Osteocyte (in vitro differentiated cells): Measurements from ENCODE around the gene FBN1. TPM values are rescaled to one million over a fixed set of nuclear protein-coding genes. Genes with fewer than 3 reads are reported as not detected.

Experiments used
- DNase-seq: peaks from one replicate; pipeline ENCODE4 v3.0.0; 2021; ENCODE audit warnings: mixed read lengths; ENCODE audit not compliant: unreplicated experiment; ENCODE audit errors: extremely low spot score
- H3K27ac Mint-ChIP-seq: one replicate; pipeline ENCODE4 v1.8.0; 2021; ENCODE audit warnings: mild to moderate bottlenecking, mixed read lengths; ENCODE audit not compliant: unreplicated experiment
- H3K27me3 Mint-ChIP-seq: one replicate; pipeline ENCODE4 v1.8.0; 2021; ENCODE audit warnings: mixed read lengths; ENCODE audit not compliant: unreplicated experiment
- H3K36me3 Mint-ChIP-seq: one replicate; pipeline ENCODE4 v1.8.0; 2021; ENCODE audit warnings: mixed read lengths; ENCODE audit not compliant: unreplicated experiment
- H3K4me1 Mint-ChIP-seq: one replicate; pipeline ENCODE4 v1.8.0; 2021; ENCODE audit warnings: mixed read lengths; ENCODE audit not compliant: unreplicated experiment
- H3K4me3 Mint-ChIP-seq: one replicate; pipeline ENCODE4 v1.8.0; 2021; ENCODE audit warnings: mild to moderate bottlenecking, moderate library complexity, mixed read lengths; ENCODE audit not compliant: unreplicated experiment
- H3K9me3 Mint-ChIP-seq: one replicate; pipeline ENCODE4 v1.8.0; 2021; ENCODE audit warnings: mixed read lengths; ENCODE audit not compliant: unreplicated experiment
- total RNA-seq: library from RNA; stranded (reverse); gene quantifications from 2 replicates; pipeline ENCODE4 v1.2.1, GENCODE V29; 2021
- TF ChIP-seq, protein P1 (sequence below): fragments of 200-600 bp; sonication (generic); IDR thresholded peaks from 2 replicates; pipeline ENCODE4 v1.5.0; 2021; ENCODE audit warnings: antibody characterized with exemption, mild to moderate bottlenecking, moderate library complexity

FBN1 gene
- total RNA-seq, 1 donor from 2014 or later: 1,012 TPM

GRCh38 chr15:48607846-48608245 lies 37.7 kb downstream of the FBN1 start:
- Mint-ChIP-seq H3K9me3 (no peaks in the 10 kb centered on the region), H3K4me3 (no peak overlapping the region), H3K27me3 (no peaks in the 10 kb centered on the region), H3K36me3 (peaks cover 90% of the 10 kb centered on the region), H3K27ac (peak overlapping the region; percentile 31), H3K4me1 (peaks cover 59% of the 10 kb centered on the region)
- TF ChIP-seq, protein P1, sequence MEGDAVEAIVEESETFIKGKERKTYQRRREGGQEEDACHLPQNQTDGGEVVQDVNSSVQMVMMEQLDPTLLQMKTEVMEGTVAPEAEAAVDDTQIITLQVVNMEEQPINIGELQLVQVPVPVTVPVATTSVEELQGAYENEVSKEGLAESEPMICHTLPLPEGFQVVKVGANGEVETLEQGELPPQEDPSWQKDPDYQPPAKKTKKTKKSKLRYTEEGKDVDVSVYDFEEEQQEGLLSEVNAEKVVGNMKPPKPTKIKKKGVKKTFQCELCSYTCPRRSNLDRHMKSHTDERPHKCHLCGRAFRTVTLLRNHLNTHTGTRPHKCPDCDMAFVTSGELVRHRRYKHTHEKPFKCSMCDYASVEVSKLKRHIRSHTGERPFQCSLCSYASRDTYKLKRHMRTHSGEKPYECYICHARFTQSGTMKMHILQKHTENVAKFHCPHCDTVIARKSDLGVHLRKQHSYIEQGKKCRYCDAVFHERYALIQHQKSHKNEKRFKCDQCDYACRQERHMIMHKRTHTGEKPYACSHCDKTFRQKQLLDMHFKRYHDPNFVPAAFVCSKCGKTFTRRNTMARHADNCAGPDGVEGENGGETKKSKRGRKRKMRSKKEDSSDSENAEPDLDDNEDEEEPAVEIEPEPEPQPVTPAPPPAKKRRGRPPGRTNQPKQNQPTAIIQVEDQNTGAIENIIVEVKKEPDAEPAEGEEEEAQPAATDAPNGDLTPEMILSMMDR: no peak
- no peak for DNase-seq

DNA sequence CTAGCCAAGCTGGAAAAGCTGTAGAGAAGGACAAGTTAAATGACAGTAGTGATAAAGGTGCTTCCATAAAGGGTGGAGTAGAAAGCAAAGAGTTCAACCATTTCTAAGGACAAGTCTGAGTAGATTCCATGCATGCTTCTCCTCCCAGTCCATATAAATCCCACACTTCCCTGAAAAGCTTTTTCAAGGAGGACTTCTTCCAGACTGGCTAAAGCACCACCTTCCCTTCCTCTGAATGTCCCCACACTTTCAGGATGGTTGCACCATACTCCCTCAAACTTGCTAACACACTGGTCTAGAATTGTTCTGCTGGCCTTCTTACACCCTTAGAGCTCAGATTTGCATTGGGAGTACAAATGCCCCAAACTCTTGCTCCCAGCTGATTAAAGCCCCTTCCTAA lies 40.9 kb downstream of the FBN1 start:
- H3K4me1 Mint-ChIP-seq: peaks cover 59% of the 10 kb centered on the region
- DNase-seq: no peak

GRCh38 chr15:48603922-48604321 lies 41.6 kb downstream of the FBN1 start:
- no peak for DNase-seq
- peak overlapping the region; percentile 91 for H3K27ac Mint-ChIP-seq
- no peak overlapping the region for H3K4me3 Mint-ChIP-seq

More for the DNA sequence above, 40.9 kb downstream of the FBN1 start:
- H3K27ac Mint-ChIP-seq: peak overlapping the region; percentile 91
- peaks cover 78% of the 10 kb centered on the region for H3K36me3 Mint-ChIP-seq
- H3K4me3 Mint-ChIP-seq: no peak overlapping the region
- H3K27me3 Mint-ChIP-seq: no peaks in the 10 kb centered on the region
- TF ChIP-seq, protein P1: no peak
- H3K9me3 Mint-ChIP-seq: no peaks in the 10 kb centered on the region

GRCh38 chr15:48603123-48603500 lies 42.4 kb downstream of the FBN1 start:
- H3K36me3 Mint-ChIP-seq: peaks cover 68% of the 10 kb centered on the region

More at GRCh38 chr15:48603922-48604321, 41.6 kb downstream of the FBN1 start:
- H3K4me1 Mint-ChIP-seq: peaks cover 53% of the 10 kb centered on the region
- peaks cover 76% of the 10 kb centered on the region for H3K36me3 Mint-ChIP-seq
- H3K27me3 Mint-ChIP-seq: no peaks in the 10 kb centered on the region
- H3K9me3 Mint-ChIP-seq: no peaks in the 10 kb centered on the region
- TF ChIP-seq, protein P1: no peak

GRCh38 chr15:48602358-48603122 lies 43.0 kb downstream of the FBN1 start:
- no peak for DNase-seq
- Mint-ChIP-seq H3K4me3 (no peak overlapping the region), H3K27me3 (no peaks in the 10 kb centered on the region), H3K9me3 (no peaks in the 10 kb centered on the region), H3K36me3 (peaks cover 62% of the 10 kb centered on the region), H3K4me1 (peaks cover 46% of the 10 kb centered on the region), H3K27ac (peak overlapping the region; percentile 91)
- TF ChIP-seq, protein P1: no peak

More at GRCh38 chr15:48603123-48603500, 42.4 kb downstream of the FBN1 start:
- H3K9me3 Mint-ChIP-seq: no peaks in the 10 kb centered on the region
- H3K4me1 Mint-ChIP-seq: peaks cover 46% of the 10 kb centered on the region
- peak overlapping the region; percentile 91 for H3K27ac Mint-ChIP-seq
- H3K27me3 Mint-ChIP-seq: no peaks in the 10 kb centered on the region
- no peak overlapping the region for H3K4me3 Mint-ChIP-seq
- TF ChIP-seq, protein P1: peak; percentile 19
- no peak for DNase-seq
